Liver (tissue), 9 donors: Measurements from ENCODE around the gene BIRC7. TPM values are rescaled to one million over a fixed set of nuclear protein-coding genes. Genes with fewer than 3 reads are reported as not detected.

Experiments
- DNase-seq: peaks from one replicate; pipeline ENCODE4 v3.0.0-alpha.2; 2017; ENCODE audit warnings: low spot score
- H3K27ac ChIP-seq, 2 donors: one replicate each; pipeline ENCODE4 v1.7.0; 2013; ENCODE audit warnings: inconsistent platforms in 2 of 2, low read length in 2 of 2, control low read depth in 1 of 2, low read depth in 1 of 2, mild to moderate bottlenecking in 1 of 2
- H3K27me3 ChIP-seq, 4 donors: one replicate each; pipeline versions ENCODE4 v1.6.1 to v1.7.0; 2013; ENCODE audit warnings: low read length in 3 of 4, inconsistent platforms in 1 of 4, mild to moderate bottlenecking in 1 of 4, moderate library complexity in 1 of 4; ENCODE audit not compliant: control insufficient read depth in 4 of 4, insufficient read depth in 4 of 4
- H3K36me3 ChIP-seq, 4 donors: one replicate each; pipeline versions ENCODE4 v1.6.1 to v1.7.0; 2013; ENCODE audit warnings: low read length in 3 of 4, mild to moderate bottlenecking in 3 of 4, low read depth in 1 of 4, moderate library complexity in 1 of 4; ENCODE audit not compliant: control insufficient read depth in 4 of 4, insufficient read depth in 3 of 4
- H3K4me1 ChIP-seq, 4 donors: one replicate each; pipeline versions ENCODE4 v1.6.1 to v1.7.0; 2013; ENCODE audit warnings: low read length in 3 of 4, mild to moderate bottlenecking in 3 of 4, moderate library complexity in 1 of 4; ENCODE audit not compliant: control insufficient read depth in 4 of 4, insufficient read depth in 4 of 4
- H3K4me3 ChIP-seq, 3 donors: one replicate each; pipeline versions ENCODE4 v1.6.1 to v1.7.0; 2013; ENCODE audit warnings: low read length in 3 of 3, control low read depth in 1 of 3, low read depth in 1 of 3, mild to moderate bottlenecking in 1 of 3
- H3K9ac ChIP-seq, 2 donors: one replicate each; pipeline ENCODE4 v1.7.0; 2013; ENCODE audit warnings: low read length in 2 of 2, mild to moderate bottlenecking in 2 of 2, moderate library complexity in 2 of 2, control low read depth in 1 of 2, low read depth in 1 of 2
- H3K9me3 ChIP-seq, 4 donors: one replicate each; pipeline versions ENCODE4 v1.6.1 to v1.7.0; 2013; ENCODE audit warnings: low read length in 3 of 4; ENCODE audit not compliant: control insufficient read depth in 4 of 4
- ATF3 ChIP-seq: IDR thresholded peaks from 2 replicates; pipeline ENCODE4 v1.6.1; 2016; ENCODE audit warnings: antibody characterized with exemption
- EGR1 ChIP-seq, 2 donors: IDR thresholded peaks; 2 replicates each; pipeline ENCODE4 v1.6.1; 2016 to 2018; ENCODE audit warnings: antibody characterized with exemption in 2 of 2, low read depth in 2 of 2
- FOXA1 ChIP-seq: IDR thresholded peaks from 2 replicates; pipeline ENCODE4 v1.6.1; 2016; ENCODE audit warnings: antibody characterized with exemption
- FOXA2 ChIP-seq: IDR thresholded peaks from 2 replicates; pipeline ENCODE4 v1.6.1; 2016; ENCODE audit warnings: antibody characterized with exemption
- GABPA ChIP-seq, 2 donors: IDR thresholded peaks in 1 of 2; conservative IDR thresholded peaks in 1 of 2; 2 replicates each; pipeline ENCODE4 v1.6.1; 2016; ENCODE audit warnings: antibody characterized with exemption in 2 of 2, mild to moderate bottlenecking in 1 of 2, moderate library complexity in 1 of 2
- HNF4A ChIP-seq, 2 donors: conservative IDR thresholded peaks; 2 replicates each; pipeline ENCODE4 v1.6.1; 2016; ENCODE audit warnings: antibody characterized with exemption in 2 of 2, mild to moderate bottlenecking in 2 of 2
- HNF4G ChIP-seq: IDR thresholded peaks from 2 replicates; pipeline ENCODE4 v1.6.1; 2016; ENCODE audit warnings: antibody characterized with exemption
- JUND ChIP-seq, 2 donors: IDR thresholded peaks; 2 replicates each; pipeline ENCODE4 v1.6.1; 2016; ENCODE audit warnings: antibody characterized with exemption in 2 of 2
- RAD21 ChIP-seq, 2 donors: IDR thresholded peaks; 2 replicates each; pipeline ENCODE4 v1.6.1; 2016; ENCODE audit warnings: antibody characterized with exemption in 2 of 2, mild to moderate bottlenecking in 2 of 2
- REST ChIP-seq: IDR thresholded peaks from 2 replicates; pipeline ENCODE4 v1.6.1; 2016; ENCODE audit warnings: antibody characterized with exemption, mild to moderate bottlenecking
- RXRA ChIP-seq, 2 donors: IDR thresholded peaks; 2 replicates each; pipeline ENCODE4 v1.6.1; 2017 to 2018; ENCODE audit warnings: antibody characterized with exemption in 2 of 2, mild to moderate bottlenecking in 1 of 2
- TAF1 ChIP-seq: conservative IDR thresholded peaks from 2 replicates; pipeline ENCODE4 v1.6.1; 2016; ENCODE audit warnings: antibody characterized with exemption, mild to moderate bottlenecking
- YY1 ChIP-seq: IDR thresholded peaks from 2 replicates; pipeline ENCODE4 v1.6.1; 2016; ENCODE audit warnings: antibody characterized with exemption, mild to moderate bottlenecking
- ZBTB33 ChIP-seq: IDR thresholded peaks from 2 replicates; pipeline ENCODE4 v1.6.1; 2016; ENCODE audit warnings: antibody characterized with exemption
- WGBS: extraction: QIAGEN DNeasy Blood & Tissue Kit; methylation state at CpG from one replicate; pipeline ENCODE4 v1.1.7; 2013; 5-methylcytosine and 5-hydroxymethylcytosine counted together
- polyA plus RNA-seq, 2 donors: library from polyadenylated mRNA; stranded (reverse) in 1 of 2; unstranded in 1 of 2; fragments of 200-250 nt in 1 of 2; fragments of >200 nt in 1 of 2; fragmentation: Nextera tagmentation in 1 of 2; extraction: Ambion mirVana in 1 of 2; gene quantifications; one replicate each; pipeline versions ENCODE4 v1.2.1 to v1.2.3, GENCODE V29; 2013 to 2015
- total RNA-seq, 2 donors: library from RNA; depleted of rRNA; stranded (reverse); fragments of >200 nt; gene quantifications; one replicate each; pipeline ENCODE4 v1.2.3, GENCODE V29; 2014
- TF ChIP-seq, protein P1 (sequence below): IDR thresholded peaks from 2 replicates; pipeline ENCODE4 v1.6.1; 2016; ENCODE audit warnings: antibody characterized with exemption
- donor health status: healthy.
- donor health status: healthy.
- donor health status: healthy.
- donor health status: healthy.
- donor health status: healthy.

The BIRC7 gene
- total and polyA plus RNA-seq, 4 donors, result 0.23 TPM; not detected in 3

DNA sequence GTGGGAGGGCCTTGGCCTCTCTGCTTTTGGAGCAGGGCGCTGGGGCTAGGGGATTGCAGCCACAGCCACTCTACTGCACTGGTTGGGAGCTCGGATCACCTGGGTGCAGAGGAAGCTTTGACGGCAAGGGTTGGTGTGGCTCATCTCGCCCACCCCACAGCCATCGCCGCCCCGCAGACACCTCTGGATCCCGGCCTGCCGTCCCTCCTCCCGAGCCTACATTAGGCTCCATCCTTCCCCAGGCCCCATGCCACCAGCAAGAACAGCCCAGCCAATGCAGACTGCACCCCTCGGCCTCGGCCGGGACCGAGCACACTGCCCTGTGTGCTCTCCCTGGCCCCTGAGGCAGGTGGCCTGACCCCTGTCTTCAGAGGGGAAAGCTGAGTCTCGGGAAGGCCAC is 24.8 kb downstream of the BIRC7 start (continued):
- TF ChIP-seq EGR1 (IDR thresholded peaks at IDR 0.05; ENCODE audit: low read depth in 2 of 2) (no peak), FOXA1 (no peak), HNF4G (no peak), HNF4A (conservative IDR thresholded peaks at IDR 0.05) (no peak)

DNA sequence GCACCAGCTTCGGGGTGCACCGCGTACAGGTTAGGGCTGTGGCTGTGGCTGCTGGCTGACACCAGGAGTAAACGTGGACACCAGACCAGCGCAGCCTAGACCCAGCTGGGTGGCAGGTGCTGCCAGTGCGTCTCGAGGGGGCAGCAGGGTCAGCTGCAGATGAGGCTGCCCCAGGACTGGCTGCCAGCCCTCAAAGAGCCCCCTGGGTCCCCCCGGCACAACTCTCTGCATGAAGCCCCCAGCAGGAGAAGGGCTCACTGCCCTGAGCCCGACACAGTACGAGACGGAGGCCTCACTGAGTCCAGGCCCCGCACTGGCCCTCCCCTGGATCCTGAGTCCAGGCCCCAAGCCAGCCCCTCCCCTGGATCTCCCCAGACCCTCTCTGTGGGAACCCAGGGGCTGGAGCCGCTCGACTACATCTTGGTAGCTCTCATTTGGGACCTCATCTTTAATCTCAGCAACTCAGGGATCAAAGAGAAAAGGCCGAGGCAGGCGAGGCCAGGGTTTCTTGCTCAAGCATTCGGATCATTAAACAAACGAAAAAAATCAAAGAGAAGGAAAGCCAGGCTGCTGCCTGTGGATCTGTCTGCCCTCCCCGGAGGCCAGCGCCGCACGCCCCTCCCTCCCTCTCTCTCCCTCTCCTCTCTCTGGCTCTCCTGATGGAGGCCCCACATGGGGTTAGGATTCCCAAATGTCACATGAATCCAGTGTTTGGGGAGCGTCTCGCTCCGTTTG is 25.5 kb downstream of the BIRC7 start:
- no peak for TF ChIP-seq RXRA (IDR thresholded peaks at IDR 0.05)
- no peak for TF ChIP-seq FOXA1
- TF ChIP-seq HNF4A (conservative IDR thresholded peaks at IDR 0.05), result no peak
- TF ChIP-seq REST, result no peak
- TF ChIP-seq, protein P1, sequence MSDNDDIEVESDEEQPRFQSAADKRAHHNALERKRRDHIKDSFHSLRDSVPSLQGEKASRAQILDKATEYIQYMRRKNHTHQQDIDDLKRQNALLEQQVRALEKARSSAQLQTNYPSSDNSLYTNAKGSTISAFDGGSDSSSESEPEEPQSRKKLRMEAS, result no peak
- no peak for TF ChIP-seq YY1
- TF ChIP-seq RAD21 (IDR thresholded peaks at IDR 0.05), result no peak
- TF ChIP-seq TAF1, result no peak
- no peak for TF ChIP-seq ZBTB33
- Histone ChIP-seq H3K4me1 (peaks cover 0 to 2% (median under 1%) of the 10 kb centered on the region in 4 donors), H3K4me3 (no peak overlapping the region), H3K27me3 (peaks cover 0 to 3% (median under 1%) of the 10 kb centered on the region in 4 donors), H3K9me3 (no peaks in the 10 kb centered on the region), H3K9ac (no peak overlapping the region), H3K27ac (no peak overlapping the region), H3K36me3 (no peaks in the 10 kb centered on the region)
- no peak for DNase-seq
- 47% methylated on average over 25 of the region's 25 CpGs for WGBS

GRCh38 chr20:63261795-63262528 is 26.3 kb downstream of the BIRC7 start:
- 53% methylated on average over 30 of the region's 30 CpGs for WGBS
- H3K9me3 ChIP-seq, result no peaks in the 10 kb centered on the region
- peaks cover 0 to 2% (median under 1%) of the 10 kb centered on the region in 4 donors for H3K27me3 ChIP-seq
- peaks cover 0 to 3% (median 1%) of the 10 kb centered on the region in 4 donors for H3K4me1 ChIP-seq
- DNase-seq, result no peak
- H3K27ac ChIP-seq, result no peak overlapping the region
- no peak overlapping the region for H3K9ac ChIP-seq
- no peak overlapping the region for H3K4me3 ChIP-seq
- H3K36me3 ChIP-seq, result no peaks in the 10 kb centered on the region
- TF ChIP-seq ZBTB33 (no peak), RXRA (IDR thresholded peaks at IDR 0.05) (no peak), YY1 (no peak), HNF4A (conservative IDR thresholded peaks at IDR 0.05) (no peak), GABPA (IDR thresholded peaks at IDR 0.05 in 1 of 2, conservative IDR thresholded peaks at IDR 0.05 in 1 of 2) (no peak), REST (no peak), JUND (IDR thresholded peaks at IDR 0.05) (no peak), TAF1 (no peak), FOXA2 (no peak), RAD21 (IDR thresholded peaks at IDR 0.05) (no peak), ATF3 (no peak)
- TF ChIP-seq, protein P1, result no peak
